Effector CD8-positive, alpha-beta T cell (primary cell): Measurements from ENCODE around the gene OR4C12.
"Not testable (repeated sequence)": the region's sequence is repeated elsewhere in the genome, so short reads cannot be mapped to it uniquely, and the experiment has no call there.

Source experiments
- DNase-seq: peaks from one replicate; lab custom pipeline; 2025; lab: John Stamatoyannopoulos, UW
- total RNA-seq, 4 experiments: gene quantifications; one replicate each; lab custom pipeline; 2026; lab: John Stamatoyannopoulos, UW

The OR4C12 gene
- 0 reads per million in 4 experiments for total RNA-seq

GRCh38 chr11:49982435-49982834 lies at the start of gene OR4C12:
OR4C12 (minus strand) TSS chr11:49982535; CDS start chr11:49982501, 34 bp downstream.
- not testable (repeated sequence) for DNase-seq

DNA sequence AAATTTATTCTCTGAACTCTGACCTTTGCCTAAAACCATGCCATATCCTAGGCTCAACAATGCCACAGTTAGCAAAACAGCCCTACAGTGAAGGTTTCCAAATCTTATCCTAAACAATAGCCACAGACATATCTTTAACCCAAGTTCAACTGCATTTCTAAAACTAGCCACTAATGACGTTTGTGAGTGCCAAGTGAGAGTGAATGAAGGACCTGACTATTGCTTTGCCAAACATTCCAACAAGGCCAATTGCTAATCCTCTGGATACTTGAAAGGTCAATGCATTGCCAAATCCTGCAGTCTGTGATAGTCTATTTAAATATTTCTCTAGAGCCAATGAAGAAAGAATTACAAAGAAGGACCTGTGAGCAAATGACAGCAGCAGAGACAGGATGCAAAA lies 47.9 kb upstream of the OR4C12 start:
- no peak for DNase-seq

DNA sequence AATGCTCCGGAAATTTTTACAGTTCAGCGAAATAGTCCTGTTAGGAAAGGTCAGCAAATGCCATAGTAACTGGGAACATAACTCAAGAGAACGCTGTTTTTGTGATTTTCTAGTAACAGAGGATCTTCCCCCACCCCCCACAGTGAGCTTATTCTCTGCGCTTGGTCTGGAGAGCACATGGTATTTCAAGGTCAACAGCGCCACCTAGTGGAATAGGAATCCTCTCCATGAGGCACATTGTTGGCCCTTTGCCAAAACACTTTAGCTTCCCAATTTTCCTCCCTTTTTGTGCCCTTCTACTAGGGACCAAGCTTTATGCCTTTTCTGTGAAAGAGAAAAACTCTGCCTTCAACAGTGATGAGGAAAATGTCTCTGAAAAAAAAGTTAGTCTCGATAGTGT lies 13.2 kb upstream of the OR4C12 start:
- no peak for DNase-seq

GRCh38 chr11:49973439-49973838 lies 8.9 kb downstream of the OR4C12 start:
- DNase-seq: not testable (repeated sequence)

DNA sequence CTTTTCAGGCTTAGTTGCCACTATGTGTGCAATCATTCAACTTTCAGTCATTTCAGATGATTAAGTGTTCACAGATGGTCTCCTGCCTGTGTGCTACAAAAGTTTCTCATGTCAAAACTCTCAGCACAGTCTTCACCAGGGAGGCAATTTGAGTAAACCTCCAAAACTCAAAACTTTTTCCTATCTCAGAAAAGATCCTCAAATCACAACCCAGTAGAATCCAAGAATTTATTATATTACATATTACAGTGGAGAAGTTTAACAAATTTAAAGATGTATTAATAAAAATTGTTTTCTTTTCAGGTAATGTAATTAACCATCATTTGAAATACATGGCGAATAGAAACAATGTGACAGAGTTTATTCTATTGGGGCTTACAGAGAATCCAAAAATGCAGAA lies 30.2 kb downstream of the OR4C12 start, which contains the start of gene OR4C13:
TSS of gene OR4C13 (plus strand) at position 301 of the 400 bp plus-strand sequence. CDS start at position 333, 32 bp downstream.
- no peak for DNase-seq

DNA sequence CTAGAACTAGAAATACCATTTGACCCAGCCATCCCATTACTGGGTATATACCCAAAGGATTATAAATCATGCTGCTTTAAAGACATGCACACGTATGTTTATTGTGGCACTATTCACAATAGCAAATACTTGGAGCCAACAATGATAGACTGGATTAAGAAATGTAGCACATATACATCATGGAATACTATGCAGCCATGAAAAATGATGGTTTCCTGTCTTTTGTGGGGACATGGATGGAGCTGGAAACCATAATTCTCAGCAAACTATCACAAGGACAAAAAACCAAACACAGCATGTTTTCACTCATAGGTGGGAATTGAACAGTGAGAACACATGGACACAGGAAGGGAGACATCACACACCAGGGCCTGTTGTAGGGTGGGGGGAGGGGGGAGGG lies 33.6 kb downstream of the OR4C12 start:
- DNase-seq: not testable (repeated sequence)
